IPS DF 6.9 (cell line): ENCODE data around the gene IL3.

ENCODE experiments used
- DNase-seq: peaks from one replicate; pipeline ENCODE4 v3.0.0-alpha.2; 2013; ENCODE audit warnings: low read depth, low spot score
- H3K27ac ChIP-seq: one replicate; pipeline ENCODE4 v1.5.1; 2013; ENCODE audit warnings: low read length, control low read depth
- H3K27me3 ChIP-seq: 2 replicates; pipeline ENCODE4 v1.6.1; 2013; ENCODE audit warnings: mild to moderate bottlenecking, low read length; ENCODE audit not compliant: control insufficient read depth, insufficient read depth
- H3K36me3 ChIP-seq: 2 replicates; pipeline ENCODE4 v1.6.1; 2013; ENCODE audit warnings: low read length; ENCODE audit not compliant: control insufficient read depth, insufficient read depth
- H3K4me1 ChIP-seq: 2 replicates; pipeline ENCODE4 v1.6.1; 2013; ENCODE audit warnings: low read length; ENCODE audit not compliant: control insufficient read depth, insufficient read depth
- H3K4me3 ChIP-seq: 2 replicates; pipeline ENCODE4 v1.5.1; 2013; ENCODE audit warnings: mild to moderate bottlenecking, low read length
- H3K9me3 ChIP-seq: 2 replicates; pipeline ENCODE4 v1.6.1; 2013; ENCODE audit warnings: low read length, inconsistent platforms; ENCODE audit not compliant: control insufficient read depth, insufficient read depth
- WGBS: extraction: QIAGEN DNeasy Blood & Tissue Kit; methylation state at CpG from one replicate; pipeline ENCODE4 v1.1.7; 2013; ENCODE audit warnings: mixed read lengths, missing lambda C conversion rate; ENCODE audit not compliant: insufficient read length, insufficient coverage; 5-methylcytosine and 5-hydroxymethylcytosine counted together

Gene IL3, protein sequence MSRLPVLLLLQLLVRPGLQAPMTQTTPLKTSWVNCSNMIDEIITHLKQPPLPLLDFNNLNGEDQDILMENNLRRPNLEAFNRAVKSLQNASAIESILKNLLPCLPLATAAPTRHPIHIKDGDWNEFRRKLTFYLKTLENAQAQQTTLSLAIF

DNA sequence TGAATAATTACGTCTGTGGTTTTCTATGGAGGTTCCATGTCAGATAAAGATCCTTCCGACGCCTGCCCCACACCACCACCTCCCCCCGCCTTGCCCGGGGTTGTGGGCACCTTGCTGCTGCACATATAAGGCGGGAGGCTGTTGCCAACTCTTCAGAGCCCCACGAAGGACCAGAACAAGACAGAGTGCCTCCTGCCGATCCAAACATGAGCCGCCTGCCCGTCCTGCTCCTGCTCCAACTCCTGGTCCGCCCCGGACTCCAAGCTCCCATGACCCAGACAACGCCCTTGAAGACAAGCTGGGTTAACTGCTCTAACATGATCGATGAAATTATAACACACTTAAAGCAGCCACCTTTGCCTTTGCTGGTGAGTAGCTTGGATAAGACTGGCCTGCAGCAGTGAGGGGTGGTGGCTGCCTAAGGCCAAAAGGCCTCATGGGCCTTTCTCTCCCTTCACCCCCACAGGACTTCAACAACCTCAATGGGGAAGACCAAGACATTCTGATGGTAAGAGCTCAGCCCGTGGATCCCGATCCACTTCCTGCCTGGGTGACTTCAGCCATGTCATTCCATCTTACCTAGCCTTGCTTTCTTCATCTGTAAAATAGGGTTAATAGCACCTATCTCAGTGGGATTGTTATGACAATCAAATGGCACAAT, at the start of gene IL3:
IL3 (plus strand) TSS at position 155 of the 661 bp plus-strand sequence; CDS start at position 207, 52 bp downstream.
- no peaks in the 10 kb centered on the region for H3K27me3 ChIP-seq
- no peak within 1 kb of the TSS for H3K27ac ChIP-seq
- no peak for DNase-seq
- 0 out of 2 replicates have a peak, but pooled peaks cover 2% of the 10 kb centered on the region for H3K4me1 ChIP-seq
- WGBS: no CpG with 5 or more reads among the region's 16 CpGs
- no peak within 1 kb of the TSS for H3K4me3 ChIP-seq
- H3K36me3 ChIP-seq: no peaks in the 10 kb centered on the region
- no peaks in the 10 kb centered on the region for H3K9me3 ChIP-seq

DNA sequence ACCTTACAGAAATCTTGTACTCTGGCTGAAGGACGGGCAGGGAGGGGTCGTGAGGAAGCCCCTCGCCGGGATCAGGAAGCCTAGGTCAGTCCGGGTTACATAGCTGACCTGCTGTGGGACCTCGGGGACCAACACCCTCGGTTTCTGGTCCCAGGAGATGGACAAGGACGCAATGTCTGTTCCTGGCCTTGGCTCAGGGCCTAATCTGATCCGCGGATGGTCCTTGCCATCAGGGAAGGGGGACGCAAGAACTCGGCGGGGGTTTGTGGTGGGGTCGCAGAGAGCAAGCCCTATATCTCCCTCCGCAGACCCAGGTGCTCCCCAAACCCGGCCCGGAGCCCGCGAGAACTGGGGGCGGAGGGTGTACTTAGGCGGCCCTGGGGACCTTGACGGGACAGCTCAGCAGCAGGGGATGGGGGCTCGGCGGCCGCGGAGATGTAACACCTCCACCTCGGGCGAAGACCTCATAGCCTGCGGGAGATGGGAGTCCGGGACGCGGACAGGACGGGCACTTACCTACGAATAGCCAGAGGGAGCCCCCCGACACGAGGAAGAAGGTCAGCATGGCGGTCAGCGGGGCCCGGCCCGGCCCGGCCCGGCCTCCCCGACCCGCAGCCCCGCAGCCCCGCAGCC, 49.4 kb upstream of the IL3 start:
- Histone ChIP-seq H3K4me1 (peaks cover 5% of the 10 kb centered on the region; the same call in 1 of the 2 replicates), H3K36me3 (no peaks in the 10 kb centered on the region), H3K9me3 (no peaks in the 10 kb centered on the region), H3K27ac (no peak overlapping the region), H3K4me3 (peak overlapping the region; percentile 43; the same call in 1 of the 2 replicates), H3K27me3 (peaks cover 7% of the 10 kb centered on the region; the same call in 1 of the 2 replicates)
- DNase-seq: no peak
- WGBS: no CpG with 5 or more reads among the region's 46 CpGs

DNA sequence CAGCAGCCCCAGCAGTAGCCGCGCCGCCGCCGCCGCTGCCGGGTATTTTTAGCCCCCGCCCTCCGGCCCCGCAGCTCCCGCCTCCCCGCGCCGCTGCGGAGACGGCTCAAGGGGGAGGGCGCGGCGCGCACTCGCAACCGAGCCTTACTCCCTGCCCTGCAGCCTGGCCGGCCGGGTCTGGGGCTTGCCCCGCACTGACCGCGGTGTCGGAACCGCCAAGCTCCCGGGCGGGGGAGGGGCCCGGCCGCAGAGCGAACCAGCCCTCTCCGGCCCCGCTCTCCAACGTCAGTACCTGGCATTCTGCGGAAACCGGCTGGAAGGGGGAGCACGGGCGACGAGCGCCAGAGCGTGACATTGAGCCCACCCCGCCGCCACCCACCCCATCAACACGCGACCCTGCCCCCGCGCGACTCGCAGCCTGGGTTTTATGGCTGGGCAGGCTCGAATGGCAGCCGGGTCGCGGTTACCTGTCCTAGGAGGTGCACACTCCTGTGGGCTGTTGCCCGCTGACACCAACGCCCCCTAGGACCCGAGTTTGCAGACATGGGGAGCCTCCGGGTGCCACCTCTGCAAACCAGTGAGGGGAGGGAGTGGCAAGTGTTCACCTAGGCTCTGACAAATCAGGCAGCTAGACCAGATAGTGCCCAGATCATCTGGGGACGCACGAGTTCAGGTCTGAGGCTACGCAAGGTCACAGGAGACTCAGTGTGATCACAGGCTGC, 48.7 kb upstream of the IL3 start, which contains the start of gene ACSL6:
ACSL6 (minus strand) TSS at position 37 of the 722 bp plus-strand sequence. CDS start 105 bp downstream, outside the sequence.
- Histone ChIP-seq H3K4me1 (peaks cover 5% of the 10 kb centered on the region; the same call in 1 of the 2 replicates), H3K27me3 (peaks cover 7% of the 10 kb centered on the region; the same call in 1 of the 2 replicates), H3K4me3 (peak within 1 kb of the TSS; percentile 43), H3K9me3 (no peaks in the 10 kb centered on the region), H3K36me3 (no peaks in the 10 kb centered on the region), H3K27ac (no peak within 1 kb of the TSS)
- no CpG with 5 or more reads among the region's 63 CpGs for WGBS
- no peak for DNase-seq

DNA sequence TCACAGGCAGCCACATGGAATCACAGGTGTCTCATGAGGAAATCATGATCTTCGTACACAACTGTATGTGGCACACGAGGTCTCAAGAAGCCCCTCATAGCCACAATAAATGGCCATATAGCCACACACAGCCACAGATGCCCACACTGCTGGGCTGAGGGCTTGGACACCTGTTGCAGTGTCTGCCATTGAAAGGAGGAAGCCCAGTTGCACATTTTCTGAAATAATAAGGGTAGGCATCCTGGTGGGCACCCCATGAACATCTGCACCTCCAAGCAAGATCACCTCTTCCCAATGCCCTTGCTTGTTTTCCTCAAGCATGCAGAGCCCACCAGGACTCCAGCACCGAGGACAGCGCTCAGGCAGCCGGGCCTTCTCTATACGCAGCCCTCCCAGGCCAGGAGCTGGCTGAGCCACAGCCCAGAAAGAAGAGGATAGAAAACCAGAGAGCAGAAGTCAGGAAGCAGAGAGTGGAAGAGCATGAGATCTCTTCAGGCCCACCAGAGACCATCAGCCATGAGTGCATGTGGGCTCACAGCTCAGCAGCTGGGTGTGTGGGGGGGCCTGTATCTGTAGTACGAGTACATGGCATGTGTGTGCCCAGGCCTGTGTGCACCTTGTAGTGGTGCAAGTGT, 48.0 kb upstream of the IL3 start:
- no peak for DNase-seq
- Histone ChIP-seq H3K4me1 (peaks cover 5% of the 10 kb centered on the region; the same call in 1 of the 2 replicates), H3K9me3 (no peaks in the 10 kb centered on the region), H3K4me3 (no peak overlapping the region), H3K27ac (no peak overlapping the region), H3K27me3 (peaks cover 7% of the 10 kb centered on the region; the same call in 1 of the 2 replicates), H3K36me3 (no peaks in the 10 kb centered on the region)
- no CpG with 5 or more reads among the region's 7 CpGs for WGBS

DNA sequence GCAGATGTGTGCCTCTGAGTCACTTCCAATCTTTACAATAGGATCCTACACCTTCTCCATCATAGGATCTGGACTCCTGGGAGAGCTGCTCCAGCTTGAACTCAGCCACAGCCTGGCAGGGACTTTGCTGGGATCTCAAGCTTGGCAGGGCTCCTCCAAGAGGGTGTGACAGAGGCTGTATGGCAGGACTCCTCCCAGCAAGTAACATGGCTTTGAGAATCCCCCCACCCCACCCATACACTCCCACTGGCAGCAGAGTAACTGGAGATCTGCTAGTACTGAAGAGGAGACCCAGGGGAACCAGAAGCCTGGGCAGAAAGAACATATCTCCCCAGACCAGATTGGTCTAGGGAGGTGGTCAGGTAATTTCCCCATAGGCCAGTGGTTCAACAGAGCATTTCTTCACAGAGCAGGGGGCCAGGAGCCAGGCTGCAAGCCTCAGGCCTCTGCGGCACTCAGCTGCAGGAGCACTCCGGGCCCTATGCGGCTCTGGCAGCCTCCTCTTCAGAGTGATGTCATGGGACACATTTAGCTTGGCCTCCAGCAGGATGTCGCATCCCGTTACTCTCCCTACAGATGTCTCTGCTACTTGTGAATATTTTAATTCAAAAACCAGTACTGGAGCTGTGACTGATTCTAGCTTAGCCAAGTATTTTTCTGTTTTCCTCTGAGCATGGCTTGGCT, 47.3 kb upstream of the IL3 start:
- no peak overlapping the region for H3K27ac ChIP-seq
- no peak for DNase-seq
- H3K27me3 ChIP-seq: peaks cover 7% of the 10 kb centered on the region; the same call in 1 of the 2 replicates
- no peak overlapping the region for H3K4me3 ChIP-seq
- peaks cover 5% of the 10 kb centered on the region; the same call in 1 of the 2 replicates for H3K4me1 ChIP-seq
- H3K36me3 ChIP-seq: no peaks in the 10 kb centered on the region
- no CpG with 5 or more reads among the region's 5 CpGs for WGBS
- H3K9me3 ChIP-seq: no peaks in the 10 kb centered on the region

DNA sequence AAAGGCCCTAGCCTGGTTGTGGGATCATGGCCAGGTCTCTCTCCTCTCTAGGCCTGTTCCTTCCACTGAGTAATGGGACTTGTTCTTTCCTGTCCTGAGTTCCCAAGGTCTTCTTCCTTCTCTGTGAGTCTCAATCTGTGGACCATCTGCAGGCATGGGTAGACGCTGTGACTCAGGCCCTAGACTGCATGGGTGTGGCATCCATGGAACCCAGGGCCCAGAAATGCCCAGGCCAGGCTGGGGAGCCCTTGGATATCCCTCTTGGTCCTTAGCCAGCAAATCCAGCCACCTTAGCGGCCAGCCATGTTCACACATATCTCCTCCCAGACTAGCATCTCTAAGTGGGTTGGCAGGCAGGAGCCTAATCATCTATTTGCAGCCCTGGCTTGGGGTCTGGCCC, 46.7 kb upstream of the IL3 start:
- peaks cover 7% of the 10 kb centered on the region; the same call in 1 of the 2 replicates for H3K27me3 ChIP-seq
- no peak overlapping the region for H3K4me3 ChIP-seq

DNA sequence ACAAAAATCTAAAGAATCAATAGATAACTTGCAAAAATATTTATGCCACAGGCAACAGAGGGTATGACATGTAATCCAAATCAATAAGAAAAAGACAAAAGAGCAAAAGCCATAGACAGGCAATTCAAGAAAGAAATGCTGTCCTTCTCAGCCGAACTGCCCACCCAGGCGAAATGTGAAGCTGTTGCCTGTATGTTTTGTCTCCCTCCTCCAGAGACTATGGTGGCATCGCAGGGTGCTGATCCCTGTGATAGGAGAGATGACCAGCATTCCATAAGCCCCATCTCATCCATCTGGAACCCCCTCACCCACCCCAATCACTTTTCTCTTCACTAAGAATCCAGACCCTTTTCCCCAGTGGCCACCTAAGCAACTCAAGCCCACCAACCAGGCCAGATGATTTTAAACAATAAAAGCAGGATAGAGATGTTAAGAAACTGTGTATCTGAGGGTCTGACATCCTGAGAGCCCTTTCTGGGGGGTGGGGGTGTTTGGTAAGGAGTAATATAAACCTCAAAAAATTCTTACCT, 43.7 kb upstream of the IL3 start:
- Histone ChIP-seq H3K27me3 (peaks cover 5% of the 10 kb centered on the region; the same call in 1 of the 2 replicates), H3K9me3 (no peaks in the 10 kb centered on the region)

More for the DNA sequence above, 46.7 kb upstream of the IL3 start:
- WGBS: no CpG with 5 or more reads among the region's 2 CpGs
- Histone ChIP-seq H3K27ac (no peak overlapping the region), H3K36me3 (no peaks in the 10 kb centered on the region), H3K9me3 (no peaks in the 10 kb centered on the region), H3K4me1 (peaks cover 5% of the 10 kb centered on the region; the same call in 1 of the 2 replicates)
- DNase-seq: no peak

DNA sequence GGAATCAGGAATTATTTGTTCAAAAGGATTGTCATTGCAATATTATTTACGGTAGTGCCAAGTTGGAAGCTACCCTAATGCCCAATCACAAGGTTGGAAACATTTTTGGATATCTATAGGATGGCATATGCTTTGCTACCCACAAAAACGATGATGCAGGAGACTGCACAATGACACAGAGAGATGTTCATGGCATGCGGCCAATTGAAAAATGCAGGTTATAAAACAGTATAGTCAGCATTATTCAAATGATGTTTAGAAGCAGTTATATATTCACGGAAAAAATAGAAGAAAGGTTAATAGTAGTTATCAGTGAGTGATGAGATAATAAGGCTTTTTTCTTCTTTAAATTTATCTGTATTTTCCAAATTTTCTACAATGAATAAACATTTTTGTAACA, 43.1 kb upstream of the IL3 start:
- H3K27me3 ChIP-seq: peaks cover under 1% of the 10 kb centered on the region; the same call in 1 of the 2 replicates
- no CpG with 5 or more reads among the region's 4 CpGs for WGBS
- H3K9me3 ChIP-seq: no peaks in the 10 kb centered on the region
- no peak overlapping the region for H3K27ac ChIP-seq
- DNase-seq: no peak
- no peaks in the 10 kb centered on the region for H3K4me1 ChIP-seq
- no peaks in the 10 kb centered on the region for H3K36me3 ChIP-seq
- H3K4me3 ChIP-seq: no peak overlapping the region

More for the DNA sequence above, 43.7 kb upstream of the IL3 start:
- Histone ChIP-seq H3K4me1 (peaks cover 3% of the 10 kb centered on the region; the same call in 1 of the 2 replicates), H3K27ac (no peak overlapping the region), H3K4me3 (no peak overlapping the region), H3K36me3 (no peaks in the 10 kb centered on the region)
- no peak for DNase-seq
- WGBS: no CpG with 5 or more reads among the region's 3 CpGs
